TTC549 (cell line): ENCODE measurements around the gene KIRREL3.
"Not testable (repeated sequence)": the region's sequence is repeated elsewhere in the genome, so short reads cannot be mapped to it uniquely, and the experiment has no call there.

Experiments used
- FAIRE-seq: peaks from 2 replicates; lab custom pipeline; 2012; peaks lifted over from hg19 to GRCh38; lab: Jason Lieb, UNC

The KIRREL3 gene

DNA sequence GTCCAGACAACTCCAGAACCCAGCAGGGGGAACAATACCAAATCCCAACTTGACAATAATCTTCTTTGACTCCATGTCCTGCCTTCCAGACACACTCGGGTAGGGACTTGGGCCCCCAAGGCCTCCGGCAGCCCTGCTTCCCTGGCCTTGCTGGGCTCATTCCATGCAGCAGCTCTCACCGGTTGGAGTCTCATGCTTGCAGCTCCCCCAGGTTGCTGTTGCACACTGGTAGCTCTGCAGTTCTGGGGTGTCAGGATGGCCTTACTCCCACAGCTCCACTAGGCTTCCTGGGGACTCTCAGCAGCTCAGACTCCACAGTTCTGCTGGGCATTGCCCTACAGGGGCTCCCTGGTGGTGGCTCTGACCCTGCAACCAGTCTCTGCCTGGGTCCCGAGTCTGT, 602.3 kb downstream of the KIRREL3 start:
- no peak for FAIRE-seq

DNA sequence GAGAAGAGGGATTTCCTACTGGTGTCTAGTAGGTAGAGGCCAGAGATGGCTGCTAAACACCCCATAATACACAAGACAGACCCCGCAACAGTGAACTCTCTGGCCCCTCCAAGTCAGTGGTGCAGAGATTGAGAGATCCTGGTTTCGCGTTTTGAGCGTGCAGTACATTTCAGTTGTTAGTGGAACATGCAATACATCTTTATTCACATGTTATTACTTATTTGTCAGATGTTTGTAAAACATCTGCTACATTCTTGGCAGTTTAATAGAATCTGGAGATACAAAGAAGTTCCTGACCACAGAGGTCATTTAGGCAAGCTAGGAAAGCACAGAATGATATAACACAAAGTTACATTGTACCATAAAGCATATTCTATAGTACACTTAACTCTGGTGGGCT, 603.6 kb downstream of the KIRREL3 start:
- no peak for FAIRE-seq

DNA sequence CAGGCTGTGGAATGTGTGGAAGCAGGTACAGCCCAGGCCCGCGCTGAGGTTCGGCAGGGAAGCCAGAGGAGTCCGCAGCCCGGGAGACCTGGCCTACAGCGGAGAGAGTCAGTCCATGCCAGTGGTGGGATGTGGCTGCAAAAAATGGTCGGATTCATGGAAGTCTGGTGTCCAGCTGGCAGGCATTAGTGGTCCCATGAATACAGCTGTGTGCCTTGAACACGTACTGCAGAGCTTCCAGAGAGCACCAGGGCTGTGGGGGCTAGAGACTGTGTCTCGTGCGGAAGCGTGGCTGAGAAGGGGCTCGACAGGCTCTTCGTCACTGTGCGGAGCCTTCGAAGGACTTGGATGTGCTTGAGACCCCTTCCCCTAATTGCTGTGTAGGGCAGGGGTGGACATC, 604.3 kb downstream of the KIRREL3 start:
- FAIRE-seq, result not testable (repeated sequence)

DNA sequence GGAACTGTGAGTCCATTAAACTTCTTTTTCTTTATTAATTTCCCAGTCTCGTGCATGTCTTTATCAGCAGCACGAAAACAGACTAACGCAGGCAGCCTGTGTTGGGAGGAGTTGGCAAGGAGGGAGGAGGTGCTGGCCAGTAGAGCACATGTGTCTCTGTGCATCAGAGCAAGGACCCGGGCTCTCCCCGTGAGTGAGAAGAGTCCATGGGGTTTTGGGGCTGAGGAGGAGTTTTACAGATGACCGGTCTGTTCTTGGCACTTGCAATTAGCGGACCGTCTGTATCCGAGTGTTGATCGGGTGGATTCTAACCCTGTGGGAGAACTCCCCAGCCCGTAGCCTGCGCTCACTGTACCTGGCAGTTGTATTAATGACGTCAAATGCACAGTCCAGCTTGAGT, 604.8 kb downstream of the KIRREL3 start:
- FAIRE-seq, result not testable (repeated sequence)

DNA sequence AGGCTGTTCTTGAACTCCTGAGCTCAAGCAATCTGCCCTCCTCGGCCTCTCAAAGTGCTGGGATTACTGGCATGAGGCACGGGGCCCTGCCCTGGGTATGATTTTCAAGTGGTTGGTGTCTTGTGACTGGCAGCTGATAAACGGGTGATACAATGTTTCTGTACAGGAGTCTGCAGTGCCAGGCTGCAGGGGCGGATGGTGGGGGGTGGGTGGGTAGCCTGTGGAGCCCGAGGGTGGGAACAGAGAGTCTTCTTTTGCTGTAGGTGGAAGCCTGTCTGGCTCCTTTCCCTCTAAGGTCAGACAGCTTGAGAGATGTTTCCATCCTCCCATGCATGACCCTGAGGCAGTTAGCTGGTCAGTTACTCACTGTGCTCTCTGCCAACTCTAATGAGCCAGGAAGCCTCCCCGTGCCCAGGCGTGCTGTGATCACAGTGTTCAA, 605.9 kb downstream of the KIRREL3 start:
- FAIRE-seq, result not testable (repeated sequence)

DNA sequence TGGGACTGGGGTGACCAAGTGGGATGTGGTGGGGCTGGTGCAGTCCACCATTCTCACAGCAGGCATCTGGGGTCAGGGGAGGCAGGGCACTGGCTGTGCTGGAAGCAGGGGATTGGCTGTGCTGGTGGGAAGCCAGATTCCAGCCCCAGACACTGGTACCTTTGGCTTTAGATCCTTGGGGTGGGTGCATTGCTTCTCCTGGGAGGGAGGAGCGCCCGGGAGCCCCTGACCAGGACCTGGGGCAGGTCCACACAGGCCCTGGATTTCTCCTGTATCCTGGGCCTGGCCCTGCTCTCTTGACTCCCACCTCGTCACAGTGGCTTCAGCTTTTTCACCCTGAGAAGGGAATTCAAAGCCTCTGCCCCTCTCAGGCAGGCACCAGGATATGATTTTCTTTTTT, 606.5 kb downstream of the KIRREL3 start:
- FAIRE-seq, result no peak

DNA sequence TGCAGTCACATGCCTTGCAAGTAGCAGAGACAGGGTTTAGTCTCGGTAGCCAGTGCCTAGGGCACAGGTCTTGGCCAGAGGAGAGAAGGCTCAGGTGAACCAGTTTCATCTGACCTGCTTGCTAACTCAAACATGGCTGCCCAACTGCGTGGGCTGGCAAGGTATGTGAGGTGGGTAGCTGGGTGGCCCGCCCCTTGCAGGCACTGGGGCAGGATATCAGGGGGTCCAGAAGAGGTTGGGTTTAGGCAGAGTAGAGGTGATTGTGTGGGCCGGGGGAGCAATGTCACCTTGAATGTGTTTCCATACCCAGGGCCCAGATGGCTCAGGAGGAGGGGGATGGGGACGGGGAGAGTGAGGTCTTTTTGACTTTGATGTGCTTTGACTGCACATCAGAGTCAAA, 607.4 kb downstream of the KIRREL3 start:
- FAIRE-seq, result no peak

DNA sequence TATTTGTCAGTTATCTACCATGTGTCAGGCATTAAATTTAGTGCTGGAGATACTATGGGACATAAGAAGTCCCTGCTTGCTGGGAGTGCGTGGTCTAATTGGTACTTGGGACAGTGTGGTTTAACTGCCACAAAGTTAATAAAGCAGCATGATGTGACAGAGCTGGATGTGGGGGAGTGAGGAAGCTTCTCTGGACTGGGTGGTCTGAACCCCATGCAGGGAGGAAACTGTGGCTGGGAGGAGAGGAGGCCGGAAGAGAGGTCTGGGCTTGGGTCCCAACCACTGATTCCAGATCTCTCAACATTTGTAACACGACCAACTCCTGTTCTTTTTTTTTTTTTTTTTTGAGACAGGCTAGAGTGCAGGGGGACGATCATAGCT, 607.9 kb downstream of the KIRREL3 start:
- no peak for FAIRE-seq

DNA sequence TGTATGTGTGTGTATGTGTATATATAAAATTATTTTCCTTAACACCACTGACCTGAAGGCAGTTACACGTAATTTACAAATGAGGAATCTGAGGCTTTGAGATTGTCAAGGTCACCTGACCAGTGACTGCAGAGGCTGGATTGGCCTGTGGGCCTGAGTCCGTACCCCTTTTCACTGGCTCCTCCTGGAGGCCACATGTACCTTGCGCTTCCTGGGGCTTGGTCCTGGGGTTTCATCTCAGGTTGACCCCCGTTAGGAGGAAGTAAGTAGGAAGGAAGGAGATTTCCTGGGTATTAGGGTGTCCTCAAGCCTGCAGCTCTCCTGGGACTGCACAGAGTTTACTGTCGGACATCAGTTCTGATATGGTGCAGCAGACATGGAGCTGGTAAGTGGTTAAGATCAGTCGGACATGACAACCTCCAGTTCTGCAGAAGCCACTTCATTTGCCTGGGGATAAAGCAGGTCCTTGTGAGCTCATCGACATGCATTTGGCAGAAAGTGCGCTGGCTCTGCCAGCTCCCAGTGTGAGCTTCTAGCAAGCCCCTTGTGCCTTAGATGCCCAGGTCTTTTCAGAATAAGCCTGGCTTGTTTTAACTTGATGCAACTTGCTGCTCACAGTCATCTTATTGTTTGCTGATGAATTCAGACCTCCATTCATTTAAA, 608.5 kb downstream of the KIRREL3 start:
- FAIRE-seq, result no peak

DNA sequence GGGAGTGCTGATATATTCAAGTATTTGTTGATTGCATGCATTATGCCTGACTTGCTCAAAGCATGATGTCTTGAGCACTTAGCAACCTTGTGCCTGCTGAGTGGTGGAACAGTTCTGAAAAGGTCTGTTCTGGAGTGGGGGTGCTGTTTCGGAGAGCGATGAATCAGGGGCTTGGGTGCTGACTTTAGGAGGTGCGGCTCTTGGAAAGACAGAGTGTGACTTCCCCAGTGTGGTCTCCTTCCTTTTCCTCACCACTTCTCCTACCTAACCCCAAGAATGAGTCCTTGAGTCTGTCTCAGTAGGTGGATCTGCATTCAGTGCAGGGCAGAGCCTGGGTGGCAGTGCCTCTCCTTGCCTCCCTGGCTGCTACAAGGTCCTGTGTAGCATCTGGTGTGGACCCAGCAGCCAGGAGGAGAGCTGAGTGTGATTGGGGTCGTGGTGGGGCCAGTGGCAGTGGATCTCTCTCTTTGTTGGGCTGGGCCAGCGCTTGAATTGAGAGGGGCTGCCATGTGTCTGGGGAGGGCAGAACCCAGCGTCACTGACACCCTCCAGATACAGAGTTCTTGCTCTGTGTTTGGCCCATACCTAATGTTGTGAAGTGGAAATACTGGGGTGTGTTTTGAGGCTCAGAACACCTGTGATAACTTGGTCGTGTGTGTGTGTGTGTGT, 609.1 kb downstream of the KIRREL3 start:
- no peak for FAIRE-seq

DNA sequence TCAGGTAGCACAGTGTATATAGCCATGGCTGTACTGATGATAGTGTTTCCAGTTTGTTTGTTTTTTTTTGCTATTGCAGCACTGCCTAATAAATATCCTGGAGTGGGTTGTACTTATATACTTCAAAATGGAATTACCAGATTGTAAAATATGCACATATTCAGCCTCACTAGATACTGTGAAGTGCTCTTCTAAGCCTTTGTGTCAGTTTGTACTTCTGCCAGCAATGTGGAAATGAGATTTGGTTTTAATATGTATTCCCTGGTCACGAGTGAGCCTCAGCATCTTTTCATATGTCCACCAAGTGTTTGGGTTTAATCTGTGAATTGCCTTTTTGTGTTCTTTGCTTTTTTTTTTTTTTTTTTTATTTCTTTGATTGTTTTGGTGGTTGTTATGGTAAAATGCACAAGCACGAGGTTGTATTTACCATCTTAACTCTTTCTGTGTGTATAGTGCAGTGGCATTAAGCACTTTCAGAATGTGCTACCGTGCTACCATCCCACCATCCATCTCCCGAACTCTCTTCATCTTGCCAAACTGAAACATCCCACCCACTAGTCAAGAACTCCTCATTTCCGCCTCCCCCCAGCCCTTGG, 610.2 kb downstream of the KIRREL3 start:
- FAIRE-seq, result no peak

DNA sequence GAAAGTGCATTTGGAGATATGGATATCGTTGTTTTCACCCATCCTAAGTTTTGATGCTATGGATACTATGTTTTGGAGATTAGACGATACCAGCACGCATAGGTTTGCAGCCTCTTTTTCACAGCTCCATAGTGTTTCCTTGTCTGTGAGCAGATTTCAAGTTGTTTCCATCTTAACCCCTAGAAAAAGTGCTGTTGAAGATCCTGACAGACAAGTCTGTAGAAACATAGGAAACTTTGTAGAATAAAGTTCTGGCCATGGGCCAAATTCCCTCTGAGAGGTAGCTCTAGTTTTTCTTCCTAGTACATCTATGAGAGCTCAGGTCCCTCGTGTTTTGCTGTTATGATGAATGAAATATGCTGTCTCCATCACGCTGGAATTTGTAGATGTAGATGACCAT, 612.7 kb downstream of the KIRREL3 start:
- no peak for FAIRE-seq

DNA sequence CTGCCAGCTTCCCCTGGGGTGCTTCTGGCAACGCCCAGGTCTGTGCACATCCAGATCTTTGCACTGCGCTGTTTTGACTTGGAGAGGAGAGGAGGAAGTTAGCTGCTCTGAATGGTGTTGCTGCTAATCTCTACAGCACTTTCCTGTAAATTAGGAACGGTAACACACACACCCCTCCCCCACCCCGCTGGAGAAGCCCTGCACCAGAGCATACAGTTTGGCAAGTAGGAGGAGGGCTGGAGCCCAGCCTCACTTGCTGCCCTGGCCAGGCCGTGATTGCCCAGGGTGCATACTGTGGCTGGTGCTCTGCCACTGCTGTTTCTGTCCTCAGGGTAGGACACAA, 613.9 kb downstream of the KIRREL3 start:
- FAIRE-seq, result not testable (repeated sequence)

DNA sequence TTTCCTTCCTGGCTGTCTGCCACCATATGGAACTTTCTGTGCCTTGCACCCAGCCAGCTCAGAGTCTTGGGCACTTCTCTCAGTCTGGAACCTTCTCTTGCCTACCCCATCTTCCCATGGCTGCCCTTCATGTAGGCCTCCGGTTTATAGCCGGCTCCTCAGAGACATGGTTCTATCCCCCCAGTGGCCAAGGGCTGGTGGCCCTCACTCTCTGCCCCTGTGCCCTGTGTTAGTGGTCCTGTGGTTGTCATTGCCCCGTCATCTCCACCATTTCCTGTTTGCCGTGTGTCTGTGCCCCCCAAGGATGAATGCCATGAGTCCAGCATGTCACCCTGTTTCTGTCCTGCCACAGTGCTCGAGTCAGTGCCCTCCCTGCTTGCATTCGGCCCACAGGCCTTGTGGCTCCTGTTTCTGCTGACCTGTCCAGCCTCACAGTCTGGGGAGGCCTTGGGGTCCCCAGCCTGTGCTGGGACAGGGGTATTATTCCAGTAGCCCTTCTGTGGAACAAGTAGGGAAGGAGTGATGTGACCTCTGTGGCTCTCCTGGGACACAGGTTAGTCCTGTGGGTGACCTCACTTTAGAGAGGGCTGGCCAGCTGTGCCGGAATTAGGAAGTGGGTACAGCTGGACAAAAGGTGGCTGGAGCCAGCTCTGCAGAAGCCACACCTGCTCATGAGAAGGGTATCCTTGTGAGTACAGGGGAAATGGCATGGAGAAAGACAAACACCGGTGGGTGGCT, 614.4 kb downstream of the KIRREL3 start:
- no peak for FAIRE-seq

DNA sequence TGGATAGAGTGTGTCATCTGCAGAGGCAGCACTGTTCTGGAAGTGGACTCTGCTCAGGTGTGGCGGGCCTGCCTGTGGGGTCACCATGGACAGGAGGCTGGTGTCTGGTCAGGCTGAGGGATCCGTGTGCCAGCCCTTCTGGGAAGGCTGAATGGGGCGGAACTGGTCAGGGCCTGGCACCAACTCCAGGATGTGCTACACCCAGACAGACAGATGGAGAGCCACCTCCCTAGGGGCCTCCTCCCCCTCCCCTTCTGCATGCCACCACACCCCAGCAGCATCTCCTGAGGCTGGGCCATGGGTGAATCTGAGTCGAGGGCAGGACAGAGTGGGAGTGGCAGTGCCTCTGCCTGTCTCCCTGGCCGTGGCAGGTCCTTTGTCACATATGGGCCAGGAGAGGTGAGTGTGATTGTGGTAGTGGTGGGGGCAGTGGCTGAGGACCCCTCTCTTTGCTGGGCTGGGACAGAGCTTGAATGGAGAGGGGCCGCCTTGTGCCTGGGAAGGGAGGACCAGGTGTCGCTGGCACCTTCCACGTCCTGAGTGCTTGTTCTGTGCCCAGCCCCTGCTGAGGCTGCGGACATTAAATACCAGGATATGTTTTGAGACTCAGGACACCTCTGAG, 616.0 kb downstream of the KIRREL3 start:
- FAIRE-seq, result no peak

DNA sequence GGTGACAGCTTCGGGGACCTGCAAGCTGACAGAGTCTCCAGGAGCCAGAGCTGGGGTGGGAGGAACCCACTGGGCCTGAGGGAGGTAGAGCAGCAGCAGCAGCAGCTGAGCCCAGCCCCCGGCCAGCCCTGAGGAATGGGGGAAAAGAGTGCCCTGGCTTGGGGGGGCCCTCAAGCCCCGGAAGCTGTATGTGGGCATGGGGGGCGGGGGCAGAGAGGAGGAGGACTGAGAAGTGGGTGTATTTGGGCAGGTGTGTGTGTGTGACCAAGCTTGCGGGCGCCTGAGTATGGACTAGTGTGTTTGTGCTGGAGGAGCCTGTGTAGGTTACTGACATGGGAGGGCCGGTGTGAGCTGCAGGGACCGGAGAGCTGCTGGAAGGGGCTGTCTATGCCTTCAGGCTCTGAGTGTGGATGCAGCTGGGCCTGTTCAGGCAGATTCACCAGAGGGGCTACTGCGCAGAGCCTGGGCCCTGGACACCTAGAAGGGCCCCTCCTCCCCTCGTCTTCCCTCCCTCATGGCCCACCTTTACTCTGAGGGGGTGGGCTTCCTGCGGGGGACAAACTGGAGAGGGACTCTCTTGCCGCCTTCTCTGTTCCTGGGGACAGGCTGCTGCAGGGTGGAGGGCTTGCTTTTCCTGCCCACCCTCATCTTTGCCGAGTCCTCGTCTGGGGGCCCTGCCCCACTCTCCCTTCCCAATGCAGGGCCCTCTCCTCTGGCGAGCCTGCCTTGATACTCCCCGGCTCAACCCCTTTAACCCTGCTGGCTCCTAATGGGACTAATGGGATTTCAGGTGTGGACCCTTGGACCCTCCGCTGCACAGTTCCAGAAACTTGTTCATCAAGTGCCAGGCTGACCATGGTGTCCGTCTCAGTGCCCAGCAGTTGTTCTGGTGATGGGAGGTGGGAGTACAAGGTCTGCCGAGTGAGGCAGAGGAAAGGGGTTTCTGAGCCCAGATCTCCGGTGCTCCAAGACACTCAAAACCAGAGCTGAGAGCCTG, 616.9 kb downstream of the KIRREL3 start:
- no peak for FAIRE-seq

DNA sequence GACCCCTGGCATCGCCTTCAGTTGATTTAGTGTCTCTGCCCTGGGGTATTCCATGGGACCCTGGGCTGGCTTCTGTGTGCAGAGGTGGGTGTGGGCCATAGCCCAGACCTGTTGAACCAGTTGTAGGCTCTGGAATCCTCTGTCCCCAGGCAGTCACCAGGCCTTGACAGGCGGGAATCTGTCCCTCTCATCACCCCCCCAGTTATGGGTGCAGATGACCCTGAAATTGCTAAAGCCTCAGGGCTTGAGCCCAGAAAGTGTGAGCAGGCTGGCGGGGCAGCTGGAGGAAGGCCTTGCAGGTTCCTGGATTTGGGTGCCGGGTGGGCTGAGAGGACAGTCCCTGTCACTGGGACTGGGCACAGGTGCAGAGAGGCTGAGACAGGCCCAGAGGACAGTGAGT, 617.9 kb downstream of the KIRREL3 start:
- not testable (repeated sequence) for FAIRE-seq

DNA sequence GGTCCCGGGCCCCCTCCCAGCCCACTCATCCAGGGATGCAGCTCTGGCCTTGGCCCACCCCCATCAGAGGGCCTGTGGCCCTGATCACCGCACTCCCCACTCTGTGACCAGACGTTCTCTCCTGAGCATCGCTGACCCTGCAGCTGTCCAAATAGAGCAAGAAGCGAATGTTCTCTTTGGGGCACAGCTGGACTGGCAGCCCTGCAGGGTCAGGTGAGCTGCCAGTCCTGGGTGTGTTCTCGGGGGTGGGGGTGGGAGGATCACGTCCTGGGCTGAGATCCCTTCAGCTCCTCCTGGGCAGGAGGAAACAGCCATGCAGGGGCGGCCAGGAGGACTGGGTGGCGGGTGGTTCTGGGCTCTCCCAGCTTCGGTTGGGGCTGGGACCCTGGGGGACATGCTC, 618.6 kb downstream of the KIRREL3 start:
- FAIRE-seq, result not testable (repeated sequence)

DNA sequence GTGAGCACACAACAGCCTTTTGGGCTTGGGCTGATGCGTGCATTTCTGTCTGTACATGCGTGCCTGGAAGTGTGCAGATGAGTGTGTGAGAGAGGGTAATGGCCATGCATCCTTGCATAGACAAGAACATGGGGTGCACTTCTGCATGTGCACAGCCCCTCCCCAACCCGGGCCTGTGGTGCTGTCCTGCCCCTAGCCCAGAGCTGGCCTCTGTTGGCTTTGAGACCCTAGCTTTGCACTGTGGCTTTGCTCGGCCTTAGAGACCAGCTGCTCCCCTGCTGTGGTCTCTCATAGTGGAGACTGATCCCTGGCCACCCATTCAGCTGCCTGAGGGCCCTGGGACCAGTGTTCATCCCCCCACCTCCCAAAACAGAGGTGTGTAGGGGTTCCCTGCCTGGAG, 619.7 kb downstream of the KIRREL3 start:
- FAIRE-seq, result no peak

DNA sequence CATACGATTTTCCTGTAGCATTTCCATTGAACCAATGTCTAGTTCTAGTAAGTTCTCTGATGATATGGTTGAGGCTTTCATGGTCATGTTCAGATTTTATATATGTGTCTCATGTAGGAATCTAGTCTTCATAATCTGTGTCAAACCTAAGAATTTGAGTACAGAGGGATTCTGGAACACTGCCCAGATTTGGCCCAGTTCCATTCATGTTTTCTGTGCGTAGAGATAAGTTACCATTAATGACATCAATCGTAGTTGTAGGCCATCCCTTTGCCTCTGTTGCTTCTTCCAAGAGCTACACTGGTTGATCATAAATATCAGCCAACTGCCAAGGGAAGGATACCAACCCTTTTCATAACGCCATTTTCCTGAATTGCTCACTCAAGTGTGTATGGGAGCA, 621.8 kb downstream of the KIRREL3 start:
- FAIRE-seq, result no peak

DNA sequence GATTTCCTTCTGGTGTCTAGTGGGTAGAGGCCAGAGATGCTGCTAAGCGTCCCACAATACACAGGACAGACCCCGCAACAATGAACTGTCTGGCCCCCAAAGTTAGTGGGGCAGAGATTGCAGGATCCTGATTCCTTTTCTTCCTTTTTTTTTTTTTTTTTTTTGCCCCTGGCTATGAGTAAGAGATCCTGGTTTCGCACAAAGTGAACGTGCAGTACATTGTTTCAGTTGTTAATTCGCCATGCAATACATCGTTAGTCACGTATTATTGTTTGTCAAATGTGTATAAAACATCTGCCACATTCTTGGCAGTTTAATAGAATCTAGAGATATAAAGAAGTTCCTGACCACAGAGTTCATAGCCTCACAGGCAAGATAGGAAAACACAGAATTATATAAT, 624.8 kb downstream of the KIRREL3 start:
- no peak for FAIRE-seq
